OCI-LY7 (cell line): ENCODE measurements around the gene RAB3GAP2. TPM values are rescaled to one million over a fixed set of nuclear protein-coding genes. Genes with fewer than 3 reads are reported as not detected.

Experiments
- BruUV-seq: library from RNA; stranded (reverse); fragments of 400-500 nt; replicated peaks from 2 replicates; lab custom pipeline; 2021; lab: Mats Ljungman, UMichigan
- CTCF ChIA-PET: fragments of 300-600 bp; sonication (Branson Sonifier 250); formaldehyde crosslinking; loops from one replicate; lab custom pipeline; 2022; ENCODE audit warnings: antibody characterized with exemption; ENCODE audit not compliant: unreplicated experiment; lab: Charles Lee
- POLR2A ChIA-PET: fragments of 300-600 bp; sonication (Branson Sonifier 250); formaldehyde crosslinking; loops from one replicate; lab custom pipeline; 2022; ENCODE audit warnings: antibody characterized with exemption; lab: Charles Lee
- DNase-seq: peaks from one replicate; pipeline ENCODE4 v3.0.0-alpha.2; 2015; ENCODE audit warnings: low spot score
- H2AFZ ChIP-seq: fragments of 200-600 bp; sonication (generic), shearing (Covaris generic); 2 replicates; pipeline ENCODE4 v1.6.1; 2014; ENCODE audit warnings: mild to moderate bottlenecking, antibody characterized with exemption, low read length, moderate library complexity
- H3K27ac ChIP-seq: fragments of 200-600 bp; sonication (generic); 2 replicates; pipeline ENCODE4 v1.5.1; 2014; ENCODE audit warnings: mixed run types, low read depth, mild to moderate bottlenecking, moderate library complexity, low read length, inconsistent platforms; ENCODE audit not compliant: poor library complexity, severe bottlenecking
- H3K36me3 ChIP-seq: fragments of 200-600 bp; sonication (generic); 2 replicates; pipeline ENCODE4 v1.6.1; 2014; ENCODE audit warnings: mild to moderate bottlenecking, antibody characterized with exemption, low read length, moderate library complexity, mixed read lengths; ENCODE audit not compliant: insufficient read depth
- H3K4me1 ChIP-seq: fragments of 200-600 bp; sonication (generic); 2 replicates; pipeline ENCODE4 v1.5.1; 2014; ENCODE audit warnings: mild to moderate bottlenecking, low read length; ENCODE audit not compliant: insufficient read depth, poor library complexity, severe bottlenecking
- H3K4me2 ChIP-seq: fragments of 200-600 bp; sonication (generic); 2 replicates; pipeline ENCODE4 v1.6.1; 2014; ENCODE audit warnings: mild to moderate bottlenecking, low read length
- H3K4me3 ChIP-seq: fragments of 200-600 bp; sonication (generic); 2 replicates; pipeline ENCODE4 v1.5.1; 2014; ENCODE audit warnings: mild to moderate bottlenecking, low read depth, low read length; ENCODE audit not compliant: poor library complexity, severe bottlenecking
- H3K79me2 ChIP-seq: fragments of 200-600 bp; sonication (generic); 2 replicates; pipeline ENCODE4 v1.6.1; 2016; ENCODE audit warnings: low read depth, mild to moderate bottlenecking, low read length, moderate library complexity, mixed read lengths; ENCODE audit not compliant: insufficient read depth
- H3K9me2 ChIP-seq: fragments of 200-600 bp; sonication (generic); 2 replicates; pipeline ENCODE4 v1.6.1; 2016; ENCODE audit warnings: mild to moderate bottlenecking, low read length, mixed read lengths; ENCODE audit not compliant: insufficient read depth
- H3K9me3 ChIP-seq: fragments of 200-600 bp; sonication (generic); 2 replicates; pipeline ENCODE4 v1.6.1; 2014; ENCODE audit warnings: mild to moderate bottlenecking, mixed run types, low read length, mixed read lengths
- H4K20me1 ChIP-seq: fragments of 200-600 bp; sonication (generic); 2 replicates; pipeline ENCODE4 v1.6.1; 2014; ENCODE audit warnings: mild to moderate bottlenecking, antibody characterized with exemption, low read length, moderate library complexity, mixed read lengths; ENCODE audit not compliant: insufficient read depth
- EZH2phosphoT487 ChIP-seq: fragments of 200-600 bp; sonication (generic); IDR thresholded peaks from 2 replicates; pipeline ENCODE4 v1.6.1; 2018; ENCODE audit warnings: low read depth, borderline replicate concordance, mild to moderate bottlenecking, mixed run types, antibody characterized with exemption, low read length, moderate library complexity, mixed read lengths
- intact Hi-C: fragments of 100-400 bp; cut with micrococcal nuclease; formaldehyde crosslinking; loops from one replicate; pipeline ENCODE4 v1.10.0; 2022; ENCODE audit not compliant: unreplicated experiment
- total RNA-seq, 2 experiments: library from RNA; depleted of rRNA in 1 of 2; stranded (reverse); fragments of >200 nt in 1 of 2; shearing (Covaris generic) in 1 of 2; gene quantifications; 2 replicates each; pipeline ENCODE4 v1.2.3, GENCODE V29; 2014 to 2022
- TF ChIP-seq, protein P1 (sequence below): fragments of 200-600 bp; sonication (generic); conservative IDR thresholded peaks from 2 replicates; pipeline ENCODE4 v1.5.1; 2014; ENCODE audit warnings: mild to moderate bottlenecking, antibody characterized with exemption, low read length, moderate library complexity, mixed read lengths

Gene RAB3GAP2
- total RNA-seq, 2 experiments from 2014 or later, result 16.9 to 41.1 TPM

DNA sequence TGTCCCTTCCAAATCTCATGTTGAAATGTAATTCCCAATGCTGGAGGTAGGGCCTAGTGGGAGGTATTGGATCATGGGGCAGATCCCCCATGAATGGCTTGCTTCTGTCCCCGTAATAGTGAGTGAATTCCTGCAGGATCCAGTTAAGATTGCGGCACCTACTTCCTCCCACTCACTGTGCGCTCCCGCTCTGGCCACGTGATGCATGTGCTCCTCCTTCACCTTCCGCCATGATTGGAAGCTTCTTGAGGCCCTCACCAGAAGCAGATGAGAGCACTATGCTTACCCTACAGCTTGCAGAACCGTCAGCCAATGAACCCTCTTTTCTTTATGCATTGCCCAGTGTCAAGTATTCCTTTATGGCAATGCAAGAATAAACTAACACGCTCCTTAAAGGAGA lies 14.9 kb upstream of the RAB3GAP2 start:
- Histone ChIP-seq H3K4me3 (no peak overlapping the region), H3K4me2 (no peak overlapping the region), H3K9me2 (no peaks in the 10 kb centered on the region), H3K9me3 (no peaks in the 10 kb centered on the region), H2AFZ (no peak overlapping the region), H3K36me3 (no peaks in the 10 kb centered on the region), H3K4me1 (no peaks in the 10 kb centered on the region), H3K79me2 (no peaks in the 10 kb centered on the region), H4K20me1 (no peaks in the 10 kb centered on the region), H3K27ac (no peak overlapping the region)
- POLR2A ChIA-PET, result no interaction called here
- TF ChIP-seq EZH2phosphoT487, result no peak
- TF ChIP-seq, protein P1, sequence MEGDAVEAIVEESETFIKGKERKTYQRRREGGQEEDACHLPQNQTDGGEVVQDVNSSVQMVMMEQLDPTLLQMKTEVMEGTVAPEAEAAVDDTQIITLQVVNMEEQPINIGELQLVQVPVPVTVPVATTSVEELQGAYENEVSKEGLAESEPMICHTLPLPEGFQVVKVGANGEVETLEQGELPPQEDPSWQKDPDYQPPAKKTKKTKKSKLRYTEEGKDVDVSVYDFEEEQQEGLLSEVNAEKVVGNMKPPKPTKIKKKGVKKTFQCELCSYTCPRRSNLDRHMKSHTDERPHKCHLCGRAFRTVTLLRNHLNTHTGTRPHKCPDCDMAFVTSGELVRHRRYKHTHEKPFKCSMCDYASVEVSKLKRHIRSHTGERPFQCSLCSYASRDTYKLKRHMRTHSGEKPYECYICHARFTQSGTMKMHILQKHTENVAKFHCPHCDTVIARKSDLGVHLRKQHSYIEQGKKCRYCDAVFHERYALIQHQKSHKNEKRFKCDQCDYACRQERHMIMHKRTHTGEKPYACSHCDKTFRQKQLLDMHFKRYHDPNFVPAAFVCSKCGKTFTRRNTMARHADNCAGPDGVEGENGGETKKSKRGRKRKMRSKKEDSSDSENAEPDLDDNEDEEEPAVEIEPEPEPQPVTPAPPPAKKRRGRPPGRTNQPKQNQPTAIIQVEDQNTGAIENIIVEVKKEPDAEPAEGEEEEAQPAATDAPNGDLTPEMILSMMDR, result no peak
- intact Hi-C loops, result no loop called here
- no peak for DNase-seq
- CTCF ChIA-PET, result interaction anchor here (0.6 kb wide), 1 partner anchor 9 kb away, joined by 3 read pairs; no protein-coding TSS in a partner anchor
- BruUV-seq, result no TSS peak

DNA sequence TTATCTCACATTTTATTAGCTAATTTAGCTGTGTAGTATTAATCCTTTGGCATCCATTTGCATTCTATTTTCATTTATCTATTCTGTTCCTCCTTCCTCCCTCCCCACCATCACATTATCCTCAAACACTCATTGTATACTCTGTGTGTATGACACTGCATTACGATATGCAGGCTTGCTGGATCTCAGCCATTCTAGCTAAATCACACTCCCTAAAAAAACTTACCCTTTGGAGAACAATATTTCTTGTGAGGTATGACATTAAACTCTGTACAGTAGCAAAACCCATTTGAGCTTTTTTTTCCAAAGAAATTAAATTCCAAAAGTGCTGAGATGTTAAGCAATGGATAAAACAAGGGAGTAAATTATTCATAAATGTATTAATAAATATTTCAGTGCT lies 11.4 kb upstream of the RAB3GAP2 start:
- no peak overlapping the region for H2AFZ ChIP-seq
- H3K4me3 ChIP-seq, result no peak overlapping the region
- no peak overlapping the region for H3K27ac ChIP-seq
- intact Hi-C loops, result no loop called here
- H3K36me3 ChIP-seq, result no peaks in the 10 kb centered on the region
- POLR2A ChIA-PET, result interaction anchor here (0.6 to 1.4 kb wide), 3 partner anchors 11 to 70 kb away, joined by 3 to 4 read pairs (median 3); partner anchors contain the start of gene RAB3GAP2
- no peaks in the 10 kb centered on the region for H3K9me2 ChIP-seq
- H3K4me1 ChIP-seq, result no peaks in the 10 kb centered on the region
- H3K79me2 ChIP-seq, result no peaks in the 10 kb centered on the region
- DNase-seq, result no peak
- CTCF ChIA-PET, result no interaction called here
- no peaks in the 10 kb centered on the region for H3K9me3 ChIP-seq
- no peak overlapping the region for H3K4me2 ChIP-seq
- no peaks in the 10 kb centered on the region for H4K20me1 ChIP-seq
- TF ChIP-seq, protein P1, result no peak
- no peak for TF ChIP-seq EZH2phosphoT487
- BruUV-seq, result no TSS peak

DNA sequence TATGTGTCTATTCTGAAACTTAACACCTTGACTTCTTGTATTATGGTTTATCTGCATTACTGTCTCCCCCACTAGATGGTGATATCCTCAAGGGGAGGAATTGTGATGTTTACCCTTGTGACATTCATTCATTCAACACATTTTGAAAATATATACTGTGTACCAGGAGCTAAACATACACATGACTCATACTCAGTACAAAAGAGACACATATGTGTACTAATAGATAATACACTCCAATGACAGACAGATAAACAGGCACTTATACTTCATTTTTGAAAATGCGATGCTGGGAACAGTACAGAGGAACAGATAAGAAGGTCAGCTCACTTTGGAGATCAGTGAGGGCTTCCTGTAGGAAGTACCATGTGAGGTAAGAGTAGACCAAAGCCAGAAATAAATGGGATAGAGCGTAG lies 8.9 kb upstream of the RAB3GAP2 start:
- BruUV-seq, result no TSS peak

More for the DNA sequence above, 8.9 kb upstream of the RAB3GAP2 start:
- no peak for TF ChIP-seq EZH2phosphoT487
- TF ChIP-seq, protein P1, result peak; percentile 61
- intact Hi-C loops, result no loop called here
- POLR2A ChIA-PET, result interaction anchor here (1.0 to 1.5 kb wide), 2 partner anchors 9 kb away, joined by 3 to 5 read pairs; partner anchors contain the start of gene RAB3GAP2
- H3K9me3 ChIP-seq, result no peaks in the 10 kb centered on the region
- no peaks in the 10 kb centered on the region for H3K79me2 ChIP-seq
- no peak overlapping the region for H3K27ac ChIP-seq
- H3K4me3 ChIP-seq, result no peak overlapping the region
- DNase-seq, result no peak
- CTCF ChIA-PET, result interaction anchor here (0.5 kb wide), 1 partner anchor 1376 kb away, joined by 4 read pairs; no protein-coding TSS in a partner anchor
- H4K20me1 ChIP-seq, result no peaks in the 10 kb centered on the region
- H3K4me2 ChIP-seq, result no peak overlapping the region
- no peaks in the 10 kb centered on the region for H3K36me3 ChIP-seq
- H2AFZ ChIP-seq, result no peak overlapping the region
- no peaks in the 10 kb centered on the region for H3K4me1 ChIP-seq
- no peaks in the 10 kb centered on the region for H3K9me2 ChIP-seq
